Loucy (cell line): ENCODE data around the gene FNTB.

Source experiments
- H2AFZ ChIP-seq: fragments of 200-600 bp; sonication (generic); 2 replicates; pipeline ENCODE4 v1.6.0; 2016; ENCODE audit warnings: antibody characterized with exemption, mild to moderate bottlenecking, low read length, moderate library complexity
- H3F3A ChIP-seq: fragments of 200-600 bp; 2 replicates; pipeline ENCODE4 v1.6.0; 2016; ENCODE audit warnings: antibody characterized with exemption, low read depth, mild to moderate bottlenecking
- H3K27me3 ChIP-seq: fragments of 200-600 bp; sonication (generic); 2 replicates; pipeline ENCODE4 v1.6.1; 2014; ENCODE audit warnings: low read length, mild to moderate bottlenecking; ENCODE audit not compliant: insufficient read depth, poor library complexity, severe bottlenecking
- H3K36me3 ChIP-seq: fragments of 200-600 bp; sonication (generic); 2 replicates; pipeline ENCODE4 v1.6.1; 2016; ENCODE audit warnings: low read length; ENCODE audit not compliant: insufficient read depth
- H3K4me1 ChIP-seq: fragments of 200-600 bp; sonication (generic); 2 replicates; pipeline ENCODE4 v1.5.1; 2014; ENCODE audit warnings: low read length, mild to moderate bottlenecking; ENCODE audit not compliant: insufficient read depth, poor library complexity, severe bottlenecking
- H3K4me2 ChIP-seq: fragments of 200-600 bp; sonication (generic); 2 replicates; pipeline ENCODE4 v1.6.0; 2014; ENCODE audit warnings: antibody characterized with exemption, low read length, low read depth, mild to moderate bottlenecking; ENCODE audit not compliant: poor library complexity, severe bottlenecking
- H3K4me3 ChIP-seq: fragments of 200-600 bp; sonication (generic); 2 replicates; pipeline ENCODE4 v1.5.1; 2014; ENCODE audit warnings: low read length, mild to moderate bottlenecking, mixed read lengths; ENCODE audit not compliant: poor library complexity, severe bottlenecking
- H3K79me2 ChIP-seq: fragments of 200-600 bp; sonication (generic); 2 replicates; pipeline ENCODE4 v1.6.1; 2014; ENCODE audit warnings: low read length; ENCODE audit not compliant: insufficient read depth
- H3K9ac ChIP-seq: fragments of 200-600 bp; sonication (generic); 2 replicates; pipeline ENCODE4 v1.6.0; 2014; ENCODE audit warnings: mild to moderate bottlenecking, low read depth, low read length, moderate library complexity; ENCODE audit not compliant: poor library complexity, severe bottlenecking
- H3K9me2 ChIP-seq: fragments of 200-600 bp; sonication (generic); replicated peaks from 2 replicates; pipeline ENCODE4 v1.6.1; 2016; ENCODE audit warnings: low read depth, low read length, mixed read lengths
- H3K9me3 ChIP-seq: fragments of 200-600 bp; sonication (generic); 2 replicates; pipeline ENCODE4 v1.6.1; 2014; ENCODE audit warnings: mild to moderate bottlenecking, antibody characterized with exemption, low read length, low read depth; ENCODE audit not compliant: insufficient read depth
- H4K20me1 ChIP-seq: fragments of 200-600 bp; sonication (generic); 2 replicates; pipeline ENCODE4 v1.6.0; 2014; ENCODE audit warnings: antibody characterized with exemption, low read length, mild to moderate bottlenecking; ENCODE audit not compliant: insufficient read depth, poor library complexity, severe bottlenecking
- EZH2phosphoT487 ChIP-seq: fragments of 200-600 bp; IDR thresholded peaks from 2 replicates; pipeline ENCODE4 v1.6.1; 2018; ENCODE audit warnings: antibody characterized with exemption, mild to moderate bottlenecking, moderate library complexity, borderline replicate concordance
- TF ChIP-seq, protein P1 (sequence below): fragments of 200-600 bp; sonication (generic); conservative IDR thresholded peaks from 2 replicates; pipeline ENCODE4 v1.5.1; 2014; ENCODE audit warnings: mild to moderate bottlenecking, antibody characterized with exemption, low read length

The FNTB gene

DNA sequence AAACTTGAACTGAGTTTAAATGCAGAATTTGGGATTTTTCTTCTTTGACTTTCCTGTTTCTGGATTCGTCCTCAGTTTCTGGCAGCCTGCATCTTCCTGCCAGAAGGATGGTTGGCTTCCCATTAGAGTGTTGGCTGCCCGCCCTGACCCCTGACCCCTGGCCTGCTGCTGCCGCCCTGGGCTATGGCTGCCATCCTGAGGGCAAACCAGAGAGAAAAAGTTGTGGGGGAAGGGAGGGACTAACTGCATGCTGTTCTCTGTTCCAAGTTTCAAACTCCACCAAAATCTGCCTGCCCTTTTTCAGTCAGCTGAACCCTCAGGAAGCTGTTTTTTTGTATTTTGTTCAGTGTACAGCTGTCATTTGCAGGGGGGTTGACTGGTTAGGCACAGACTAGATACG is 48.4 kb downstream of the FNTB start:
- Histone ChIP-seq H3K9me2 (no peaks in the 10 kb centered on the region), H3K36me3 (peaks cover 40% of the 10 kb centered on the region), H4K20me1 (no peaks in the 10 kb centered on the region), H3K9ac (no peak overlapping the region), H3F3A (no peaks in the 10 kb centered on the region), H3K4me3 (no peak overlapping the region), H3K4me2 (no peak overlapping the region), H3K4me1 (no peaks in the 10 kb centered on the region), H3K79me2 (no peaks in the 10 kb centered on the region), H3K9me3 (no peaks in the 10 kb centered on the region), H3K27me3 (no peaks in the 10 kb centered on the region), H2AFZ (no peak overlapping the region)
- TF ChIP-seq EZH2phosphoT487 = no peak
- TF ChIP-seq, protein P1, sequence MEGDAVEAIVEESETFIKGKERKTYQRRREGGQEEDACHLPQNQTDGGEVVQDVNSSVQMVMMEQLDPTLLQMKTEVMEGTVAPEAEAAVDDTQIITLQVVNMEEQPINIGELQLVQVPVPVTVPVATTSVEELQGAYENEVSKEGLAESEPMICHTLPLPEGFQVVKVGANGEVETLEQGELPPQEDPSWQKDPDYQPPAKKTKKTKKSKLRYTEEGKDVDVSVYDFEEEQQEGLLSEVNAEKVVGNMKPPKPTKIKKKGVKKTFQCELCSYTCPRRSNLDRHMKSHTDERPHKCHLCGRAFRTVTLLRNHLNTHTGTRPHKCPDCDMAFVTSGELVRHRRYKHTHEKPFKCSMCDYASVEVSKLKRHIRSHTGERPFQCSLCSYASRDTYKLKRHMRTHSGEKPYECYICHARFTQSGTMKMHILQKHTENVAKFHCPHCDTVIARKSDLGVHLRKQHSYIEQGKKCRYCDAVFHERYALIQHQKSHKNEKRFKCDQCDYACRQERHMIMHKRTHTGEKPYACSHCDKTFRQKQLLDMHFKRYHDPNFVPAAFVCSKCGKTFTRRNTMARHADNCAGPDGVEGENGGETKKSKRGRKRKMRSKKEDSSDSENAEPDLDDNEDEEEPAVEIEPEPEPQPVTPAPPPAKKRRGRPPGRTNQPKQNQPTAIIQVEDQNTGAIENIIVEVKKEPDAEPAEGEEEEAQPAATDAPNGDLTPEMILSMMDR = no peak

DNA sequence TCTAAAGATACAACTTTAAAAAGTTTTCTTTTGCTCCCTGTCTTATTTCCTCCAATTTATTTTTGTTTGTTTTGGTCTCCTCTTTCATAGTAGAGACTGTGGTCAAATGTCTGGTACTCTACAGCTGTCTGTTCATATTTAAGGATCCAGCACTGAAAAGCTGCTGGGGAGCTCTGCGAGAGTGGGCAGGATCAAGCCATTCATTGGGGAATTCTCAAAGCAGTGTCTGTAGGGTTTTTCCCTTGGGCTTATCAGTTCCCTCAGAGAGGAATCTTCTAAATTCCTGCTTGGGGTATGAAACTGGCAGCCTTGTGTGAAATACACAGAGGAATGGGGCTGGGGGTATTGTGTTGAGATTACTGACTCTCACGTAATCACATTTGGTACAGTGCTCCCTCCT is 52.3 kb downstream of the FNTB start:
- TF ChIP-seq, protein P1 = no peak
- TF ChIP-seq EZH2phosphoT487 = no peak

DNA sequence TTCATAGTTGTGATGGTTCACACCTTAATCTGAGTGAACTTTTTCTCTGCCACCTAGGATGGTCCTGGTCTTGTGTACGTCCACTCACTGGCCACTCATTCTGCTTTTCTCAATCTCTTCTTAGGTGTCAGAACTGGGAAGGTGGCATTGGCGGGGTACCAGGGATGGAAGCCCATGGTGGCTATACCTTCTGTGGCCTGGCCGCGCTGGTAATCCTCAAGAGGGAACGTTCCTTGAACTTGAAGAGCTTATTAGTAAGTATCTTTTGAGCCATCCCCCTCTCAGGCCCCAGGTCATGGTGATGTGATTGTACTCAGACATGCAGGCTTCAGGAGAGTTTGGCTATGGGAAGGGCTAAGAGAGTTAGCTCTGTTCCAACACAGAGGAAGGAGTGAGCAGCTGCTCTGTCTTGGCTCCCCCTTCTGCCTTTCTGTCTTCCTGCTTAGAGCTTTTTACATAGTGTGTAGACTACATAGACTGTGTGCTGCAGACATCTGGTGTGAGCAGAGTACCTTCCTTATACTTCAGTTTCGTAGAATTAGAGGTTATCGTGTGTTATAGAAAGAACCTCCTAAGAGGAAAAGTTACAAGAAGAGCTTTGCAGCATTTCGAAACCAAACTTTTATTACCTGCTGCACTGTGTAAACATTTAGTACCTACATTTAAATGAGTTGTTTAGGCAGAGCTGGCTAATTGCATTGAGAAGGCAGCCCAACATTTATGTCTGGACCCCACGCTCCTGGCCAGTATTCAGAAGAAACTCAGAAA is 54.2 kb downstream of the FNTB start:
- Histone ChIP-seq H3K9me2 (no peaks in the 10 kb centered on the region), H3K4me1 (peaks cover 32% of the 10 kb centered on the region), H3K9me3 (no peaks in the 10 kb centered on the region), H3K4me2 (no peak overlapping the region), H3K27me3 (no peaks in the 10 kb centered on the region), H4K20me1 (no peaks in the 10 kb centered on the region), H3K36me3 (peaks cover 18% of the 10 kb centered on the region; the same call in 1 of the 2 replicates), H3K9ac (no peak overlapping the region), H3K79me2 (no peaks in the 10 kb centered on the region), H2AFZ (no peak overlapping the region), H3F3A (peaks cover 8% of the 10 kb centered on the region), H3K4me3 (no peak overlapping the region)
- TF ChIP-seq, protein P1 = no peak
- TF ChIP-seq EZH2phosphoT487 = no peak

More for the DNA sequence above, 52.3 kb downstream of the FNTB start:
- Histone ChIP-seq H2AFZ (no peak overlapping the region), H3K4me3 (no peak overlapping the region), H3K4me2 (no peak overlapping the region), H3K9me3 (no peaks in the 10 kb centered on the region), H3K79me2 (no peaks in the 10 kb centered on the region), H3K9me2 (no peaks in the 10 kb centered on the region), H3F3A (peaks cover 3% of the 10 kb centered on the region; the same call in 1 of the 2 replicates), H4K20me1 (no peaks in the 10 kb centered on the region), H3K27me3 (no peaks in the 10 kb centered on the region), H3K4me1 (peaks cover 18% of the 10 kb centered on the region), H3K36me3 (peaks cover 32% of the 10 kb centered on the region; the same call in 1 of the 2 replicates), H3K9ac (no peak overlapping the region)
